Upper lobe of left lung (tissue), 4 donors: ENCODE results near the gene PRLR.

Experiments used
- POLR2AphosphoS5 ChIP-seq, 2 donors: sonication (generic); formaldehyde crosslinking; IDR thresholded peaks; one replicate each; pipeline ENCODE4 v1.5.1; 2017; ENCODE audit warnings: antibody characterized with exemption in 2 of 2
- TF ChIP-seq, protein P1 (sequence below), 6 experiments: fragments of 450-650 bp in 4 of 6; fragments of 200-600 bp in 2 of 6; sonication (generic) in 2 of 6; IDR thresholded peaks; one replicate each; pipeline ENCODE4 v1.5.1; 2016 to 2019; ENCODE audit warnings: antibody characterized with exemption in 6 of 6

DNA sequence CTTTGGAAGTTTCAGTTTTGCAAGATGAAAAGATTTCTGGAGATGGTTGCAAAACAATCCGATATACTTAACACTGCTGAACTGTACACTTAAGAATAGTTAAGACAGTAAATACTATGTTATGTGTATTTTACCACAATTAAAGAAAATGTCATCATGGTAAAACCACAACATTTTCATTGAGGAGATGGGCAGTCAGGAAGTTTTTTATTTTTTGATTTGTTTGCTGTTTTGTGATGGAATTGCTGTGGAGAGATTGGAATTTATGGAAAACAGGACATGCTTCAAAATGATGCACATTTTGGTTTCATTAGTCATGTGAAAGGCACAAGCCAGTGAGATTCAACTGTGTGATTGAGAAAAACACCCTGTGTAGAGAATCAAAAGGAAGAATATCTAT lies 92.1 kb downstream of the PRLR start:
- TF ChIP-seq, protein P1, sequence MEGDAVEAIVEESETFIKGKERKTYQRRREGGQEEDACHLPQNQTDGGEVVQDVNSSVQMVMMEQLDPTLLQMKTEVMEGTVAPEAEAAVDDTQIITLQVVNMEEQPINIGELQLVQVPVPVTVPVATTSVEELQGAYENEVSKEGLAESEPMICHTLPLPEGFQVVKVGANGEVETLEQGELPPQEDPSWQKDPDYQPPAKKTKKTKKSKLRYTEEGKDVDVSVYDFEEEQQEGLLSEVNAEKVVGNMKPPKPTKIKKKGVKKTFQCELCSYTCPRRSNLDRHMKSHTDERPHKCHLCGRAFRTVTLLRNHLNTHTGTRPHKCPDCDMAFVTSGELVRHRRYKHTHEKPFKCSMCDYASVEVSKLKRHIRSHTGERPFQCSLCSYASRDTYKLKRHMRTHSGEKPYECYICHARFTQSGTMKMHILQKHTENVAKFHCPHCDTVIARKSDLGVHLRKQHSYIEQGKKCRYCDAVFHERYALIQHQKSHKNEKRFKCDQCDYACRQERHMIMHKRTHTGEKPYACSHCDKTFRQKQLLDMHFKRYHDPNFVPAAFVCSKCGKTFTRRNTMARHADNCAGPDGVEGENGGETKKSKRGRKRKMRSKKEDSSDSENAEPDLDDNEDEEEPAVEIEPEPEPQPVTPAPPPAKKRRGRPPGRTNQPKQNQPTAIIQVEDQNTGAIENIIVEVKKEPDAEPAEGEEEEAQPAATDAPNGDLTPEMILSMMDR (IDR thresholded peaks at IDR 0.05) = no peak
- no peak for TF ChIP-seq POLR2AphosphoS5 (IDR thresholded peaks at IDR 0.05)
